Muscle layer of colon (tissue), 2 donors: ENCODE measurements around the gene GTF2IRD2.
"Not testable (repeated sequence)": the region's sequence is repeated elsewhere in the genome, so short reads cannot be mapped to it uniquely, and the experiment has no call there.

Experiments used
- H3K27ac ChIP-seq: one replicate; pipeline ENCODE4 v1.7.0; 2013; ENCODE audit warnings: low read depth, mild to moderate bottlenecking, low read length, moderate library complexity
- H3K27me3 ChIP-seq, 2 donors: one replicate each; pipeline ENCODE4 v1.7.0; 2013; ENCODE audit warnings: low read length in 2 of 2, mild to moderate bottlenecking in 2 of 2; ENCODE audit not compliant: insufficient read depth in 2 of 2, control insufficient read depth in 1 of 2
- H3K36me3 ChIP-seq: one replicate; pipeline ENCODE4 v1.7.0; 2013; ENCODE audit warnings: mild to moderate bottlenecking, low read length; ENCODE audit not compliant: insufficient read depth
- H3K4me1 ChIP-seq: one replicate; pipeline ENCODE4 v1.7.0; 2013; ENCODE audit warnings: mild to moderate bottlenecking, low read length; ENCODE audit not compliant: insufficient read depth
- H3K4me3 ChIP-seq, 2 donors: one replicate each; pipeline ENCODE4 v1.7.0; 2013; ENCODE audit warnings: low read length in 2 of 2, low read depth in 1 of 2, mild to moderate bottlenecking in 1 of 2, moderate library complexity in 1 of 2
- H3K9ac ChIP-seq: one replicate; pipeline ENCODE4 v1.7.0; 2013; ENCODE audit warnings: low read length
- H3K9me3 ChIP-seq: one replicate; pipeline ENCODE4 v1.7.0; 2013; ENCODE audit warnings: mild to moderate bottlenecking, low read length
- donor health status: abdominal sarcoma.
- donor health status: Adenocarcinoma of cecum.

The GTF2IRD2 gene

GRCh38 chr7:74830411-74830810 lies 21.0 kb downstream of the GTF2IRD2 start:
- H3K36me3 ChIP-seq, H3K9me3 ChIP-seq, H3K27me3 ChIP-seq, H3K4me3 ChIP-seq, H3K27ac ChIP-seq, H3K4me1 ChIP-seq, H3K9ac ChIP-seq: not testable (repeated sequence)

DNA sequence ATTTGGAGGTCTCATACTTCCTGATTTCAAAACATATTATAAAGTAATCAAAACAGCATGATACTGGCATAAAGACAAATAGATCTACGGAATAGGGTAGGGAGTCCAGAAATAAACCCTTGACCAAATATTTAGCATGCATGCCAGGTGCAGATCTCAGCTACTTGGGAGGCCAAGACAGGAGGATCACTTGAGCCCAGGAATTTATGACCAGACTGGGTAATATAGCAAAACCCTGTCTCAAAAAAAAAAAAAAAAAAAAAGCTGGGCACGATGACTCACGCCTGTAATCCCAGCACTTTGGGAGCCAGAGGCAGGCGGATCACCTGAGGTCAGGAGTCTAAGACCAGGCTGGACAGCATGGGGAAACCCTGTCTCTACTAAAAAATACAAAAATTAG lies 21.4 kb downstream of the GTF2IRD2 start:
- H3K9me3 ChIP-seq, H3K4me3 ChIP-seq, H3K27ac ChIP-seq: not testable (repeated sequence)

GRCh38 chr7:74821259-74821658 lies 30.1 kb downstream of the GTF2IRD2 start:
- H3K36me3 ChIP-seq, H3K9me3 ChIP-seq, H3K4me3 ChIP-seq, H3K27ac ChIP-seq, H3K9ac ChIP-seq, H3K27me3 ChIP-seq, H3K4me1 ChIP-seq: not testable (repeated sequence)

More for the DNA sequence above, 21.4 kb downstream of the GTF2IRD2 start:
- not testable (repeated sequence) for H3K36me3 ChIP-seq, H3K27me3 ChIP-seq, H3K9ac ChIP-seq, H3K4me1 ChIP-seq

DNA sequence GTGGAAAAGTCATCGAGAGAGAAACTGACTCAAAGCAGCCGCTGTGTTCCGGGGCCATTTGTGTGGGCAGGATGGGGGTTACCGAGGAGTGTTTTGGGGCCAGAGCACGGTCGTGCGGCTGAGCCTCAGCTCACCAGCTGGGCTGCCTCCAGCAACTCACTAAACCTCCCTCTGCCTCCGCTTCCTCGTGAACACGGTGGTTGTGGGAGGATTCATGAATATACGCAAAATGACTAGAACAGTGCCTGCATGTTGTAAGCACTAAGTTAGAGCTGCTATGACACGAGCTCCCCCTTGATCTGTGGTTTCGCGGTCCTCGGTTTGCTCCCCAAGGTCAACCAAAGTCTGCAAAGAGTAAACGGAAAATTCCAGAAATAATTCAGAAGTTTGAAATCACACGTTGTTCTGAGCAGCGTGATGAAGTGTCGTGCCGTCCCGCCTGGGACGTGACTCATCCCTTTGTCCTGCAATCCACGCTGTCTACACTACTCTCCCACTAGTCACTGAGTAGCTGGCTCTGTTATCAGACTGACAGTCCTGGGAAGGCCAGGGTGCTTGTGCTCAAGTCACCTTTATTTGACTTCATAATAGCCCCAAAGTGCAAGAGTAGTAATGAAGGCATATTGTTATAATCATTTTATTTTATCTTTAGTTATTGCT lies 31.1 kb downstream of the GTF2IRD2 start:
- not testable (repeated sequence) for H3K4me1 ChIP-seq, H3K27me3 ChIP-seq, H3K36me3 ChIP-seq, H3K9ac ChIP-seq, H3K4me3 ChIP-seq, H3K9me3 ChIP-seq, H3K27ac ChIP-seq

DNA sequence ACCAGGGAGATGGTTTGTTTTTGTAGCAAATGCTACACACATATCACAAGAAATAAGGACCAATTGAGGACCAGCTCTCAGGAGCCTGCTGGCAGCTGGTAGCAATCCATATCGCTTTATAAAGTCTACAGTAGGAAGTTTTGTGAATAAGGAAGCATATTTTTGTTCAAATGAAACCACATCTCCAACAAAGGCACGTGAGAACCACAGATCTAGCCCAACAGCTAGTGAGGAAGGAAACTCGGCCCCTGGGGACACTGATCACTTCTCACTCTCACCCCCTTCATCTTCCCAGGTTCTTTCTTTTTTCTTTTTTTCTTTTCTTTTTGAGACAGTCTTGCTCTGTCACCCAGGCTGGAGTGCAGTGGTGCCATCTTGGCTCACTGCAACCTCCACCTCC lies 35.5 kb downstream of the GTF2IRD2 start:
- H3K27me3 ChIP-seq, H3K9ac ChIP-seq, H3K36me3 ChIP-seq, H3K27ac ChIP-seq, H3K4me1 ChIP-seq, H3K9me3 ChIP-seq, H3K4me3 ChIP-seq: not testable (repeated sequence)

DNA sequence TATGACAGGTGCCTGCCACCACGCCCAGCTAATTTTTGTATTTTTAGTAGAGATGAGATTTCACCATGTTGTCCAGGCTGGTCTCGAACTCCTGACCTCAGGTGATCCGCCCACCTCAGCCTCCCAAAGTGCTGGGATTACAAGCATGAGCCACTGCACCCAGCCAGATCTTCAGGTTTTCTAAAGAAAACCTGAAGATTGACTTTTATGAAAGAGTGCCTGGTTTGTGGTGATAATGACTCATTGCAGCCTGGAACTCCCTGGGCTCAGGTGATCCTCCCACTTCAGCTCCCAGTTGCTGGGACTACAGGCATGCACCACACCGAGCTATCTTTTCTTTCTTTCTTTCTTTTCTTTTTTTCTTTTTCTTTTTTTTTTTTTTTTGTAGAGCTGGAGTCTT lies 52.8 kb downstream of the GTF2IRD2 start:
- not testable (repeated sequence) for H3K27me3 ChIP-seq, H3K27ac ChIP-seq

GRCh38 chr7:74797848-74798622 lies 53.4 kb downstream of the GTF2IRD2 start:
- not testable (repeated sequence) for H3K4me3 ChIP-seq, H3K27ac ChIP-seq, H3K36me3 ChIP-seq, H3K9me3 ChIP-seq, H3K4me1 ChIP-seq, H3K27me3 ChIP-seq, H3K9ac ChIP-seq

More for the DNA sequence above, 52.8 kb downstream of the GTF2IRD2 start:
- not testable (repeated sequence) for H3K36me3 ChIP-seq, H3K4me3 ChIP-seq, H3K4me1 ChIP-seq, H3K9ac ChIP-seq, H3K9me3 ChIP-seq

DNA sequence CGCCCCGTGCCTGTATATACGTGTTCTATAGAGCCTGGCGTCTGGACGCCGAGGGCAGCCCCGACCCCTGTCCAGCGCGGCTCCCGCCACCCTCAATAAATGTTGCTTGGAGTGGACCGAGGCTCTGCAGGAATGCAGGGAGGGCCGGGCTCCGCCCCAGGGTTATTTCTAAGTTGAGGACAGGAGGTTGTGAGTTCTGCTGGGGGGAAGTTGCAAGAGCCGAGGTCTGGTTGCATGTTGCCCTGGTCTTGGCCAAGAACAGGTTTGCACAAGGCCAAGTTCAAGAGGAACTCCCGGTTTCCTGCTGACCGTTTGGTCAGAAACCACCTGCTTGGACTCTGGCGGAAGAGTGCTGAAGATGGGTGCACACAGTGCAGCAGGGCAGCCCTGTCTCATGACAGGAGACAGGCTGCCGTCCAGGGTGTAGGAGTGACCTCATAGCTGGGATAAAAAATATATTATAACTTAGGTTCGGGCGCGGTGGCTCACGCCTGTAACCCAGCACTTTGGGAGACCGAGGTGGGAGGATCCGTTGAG lies 62.1 kb downstream of the GTF2IRD2 start:
- H3K27ac ChIP-seq, H3K9me3 ChIP-seq, H3K27me3 ChIP-seq, H3K4me1 ChIP-seq, H3K9ac ChIP-seq, H3K4me3 ChIP-seq, H3K36me3 ChIP-seq: not testable (repeated sequence)

GRCh38 chr7:74788369-74789150 lies 62.8 kb downstream of the GTF2IRD2 start:
- not testable (repeated sequence) for H3K9ac ChIP-seq, H3K9me3 ChIP-seq, H3K4me1 ChIP-seq, H3K4me3 ChIP-seq, H3K36me3 ChIP-seq, H3K27me3 ChIP-seq, H3K27ac ChIP-seq

GRCh38 chr7:74783595-74783994 lies 67.8 kb downstream of the GTF2IRD2 start:
- H3K36me3 ChIP-seq, H3K9me3 ChIP-seq, H3K9ac ChIP-seq, H3K27me3 ChIP-seq, H3K4me3 ChIP-seq, H3K27ac ChIP-seq, H3K4me1 ChIP-seq: not testable (repeated sequence)

DNA sequence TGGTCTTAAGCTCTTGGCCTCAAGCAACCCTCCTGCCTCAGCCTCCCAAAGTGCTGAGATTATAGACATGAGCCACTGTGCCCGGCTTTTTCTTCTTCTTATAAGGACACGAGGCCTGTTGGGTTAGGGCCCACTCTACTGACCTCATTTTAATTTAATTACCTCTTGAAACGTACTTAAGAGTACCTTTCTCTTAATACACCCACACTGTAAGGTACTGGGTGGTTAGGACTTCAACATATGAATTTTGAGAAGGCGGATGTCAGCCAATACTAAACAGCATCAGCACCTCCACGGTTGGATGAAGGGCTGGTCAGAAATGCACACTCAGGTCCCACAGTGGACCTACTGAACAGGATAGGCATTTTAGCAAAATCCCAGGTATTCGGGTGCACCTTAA lies 69.7 kb downstream of the GTF2IRD2 start:
- not testable (repeated sequence) for H3K9ac ChIP-seq, H3K4me3 ChIP-seq, H3K9me3 ChIP-seq, H3K27me3 ChIP-seq, H3K4me1 ChIP-seq, H3K27ac ChIP-seq, H3K36me3 ChIP-seq
